Large intestine (tissue), 3 donors: ENCODE measurements around the gene RABEP1. TPM values are rescaled to one million over a fixed set of nuclear protein-coding genes. Genes with fewer than 3 reads are reported as not detected.
"Not testable (repeated sequence)": the region's sequence is repeated elsewhere in the genome, so short reads cannot be mapped to it uniquely, and the experiment has no call there.

Experiments used
- DNase-seq, 2 donors: peaks; one replicate each; pipeline versions ENCODE4 v3.0.0 to v3.0.0-alpha.2; 2013
- H3K27ac ChIP-seq: one replicate; pipeline ENCODE4 v1.5.1; 2013; ENCODE audit warnings: low read length
- H3K27me3 ChIP-seq: 2 replicates; pipeline ENCODE4 v1.6.1; 2013; ENCODE audit warnings: low read length; ENCODE audit not compliant: control insufficient read depth, insufficient read depth
- H3K36me3 ChIP-seq: 2 replicates; pipeline ENCODE4 v1.6.1; 2013; ENCODE audit warnings: low read length; ENCODE audit not compliant: control insufficient read depth, insufficient read depth
- H3K4me1 ChIP-seq: one replicate; pipeline ENCODE4 v1.6.1; 2013; ENCODE audit warnings: low read length; ENCODE audit not compliant: control insufficient read depth, insufficient read depth
- H3K4me3 ChIP-seq: one replicate; pipeline ENCODE4 v1.5.1; 2013; ENCODE audit warnings: low read length
- H3K9me3 ChIP-seq: one replicate; pipeline ENCODE4 v1.6.1; 2013; ENCODE audit warnings: mild to moderate bottlenecking, low read depth, low read length, moderate library complexity; ENCODE audit not compliant: control insufficient read depth
- WGBS: methylation state at CpG from one replicate; pipeline ENCODE4 v1.1.5; 2013; ENCODE audit warnings: low lambda C conversion rate; ENCODE audit not compliant: insufficient coverage; 5-methylcytosine and 5-hydroxymethylcytosine counted together
- polyA plus RNA-seq: library from polyadenylated mRNA; unstranded; fragments of 120-200 nt; gene quantifications from one replicate; pipeline ENCODE4 v1.2.1, GENCODE V29; 2013

Gene RABEP1
- polyA plus RNA-seq, 1 donor: 42.5 TPM

GRCh38 chr17:5419959-5420653 is 138.0 kb downstream of the RABEP1 start, which contains the start of gene RPAIN:
TSS of gene RPAIN (plus strand) at chr17:5420182. CDS start at chr17:5420211, 29 bp downstream.
- H3K27me3 ChIP-seq: no peaks in the 10 kb centered on the region
- no peaks in the 10 kb centered on the region for H3K9me3 ChIP-seq
- DNase-seq: peak in 1 of 2 donors; percentile 88
- H3K4me1 ChIP-seq: peaks cover 11% of the 10 kb centered on the region
- H3K4me3 ChIP-seq: peak within 1 kb of the TSS; percentile 91
- peaks cover 42% of the 10 kb centered on the region for H3K36me3 ChIP-seq
- peak within 1 kb of the TSS; percentile 93 for H3K27ac ChIP-seq
- WGBS: no CpG with 5 or more reads among the region's 41 CpGs

- Histone ChIP-seq H3K4me3 (no peak overlapping the region), H3K4me1 (peaks cover 6% of the 10 kb centered on the region), H3K36me3 (peaks cover 52% of the 10 kb centered on the region), H3K27me3 (no peaks in the 10 kb centered on the region), H3K27ac (no peak overlapping the region), H3K9me3 (no peaks in the 10 kb centered on the region)
- WGBS: no CpG with 5 or more reads among the region's 2 CpGs
- DNase-seq: no peak
Observed at GRCh38 chr17:5422505-5422904, 140.4 kb downstream of the RABEP1 start.

DNA sequence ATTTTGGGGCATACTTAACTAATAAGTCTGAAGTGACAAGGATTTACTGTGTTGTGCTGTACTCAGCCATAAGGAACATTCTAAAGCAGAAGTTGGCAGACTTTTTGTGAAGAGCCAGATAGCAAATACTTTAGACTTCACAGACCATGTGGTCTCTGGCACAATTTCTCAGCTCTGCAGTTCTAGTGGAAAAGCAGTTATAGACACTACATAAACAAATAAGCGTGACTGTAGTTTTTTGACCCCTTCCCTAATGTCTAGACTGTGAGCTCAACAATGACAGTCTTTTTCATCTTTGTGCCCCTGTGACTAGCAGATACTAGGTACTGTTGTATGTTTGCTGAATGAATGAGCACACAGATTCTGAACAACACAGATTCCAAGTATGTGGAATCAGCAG is 142.8 kb downstream of the RABEP1 start:
- Histone ChIP-seq H3K9me3 (no peaks in the 10 kb centered on the region), H3K36me3 (peaks cover 74% of the 10 kb centered on the region), H3K4me3 (no peak overlapping the region), H3K4me1 (peaks cover 3% of the 10 kb centered on the region), H3K27me3 (no peaks in the 10 kb centered on the region), H3K27ac (no peak overlapping the region)
- DNase-seq: no peak
- no CpG with 5 or more reads among the region's 1 CpG for WGBS

GRCh38 chr17:5425826-5426225 is 143.7 kb downstream of the RABEP1 start:
- WGBS: no CpG with 5 or more reads among the region's 3 CpGs

GRCh38 chr17:5429191-5429887 is 147.3 kb downstream of the RABEP1 start:
- peak in 1 of 2 donors; percentile 5 for DNase-seq

More at GRCh38 chr17:5425826-5426225, 143.7 kb downstream of the RABEP1 start:
- Histone ChIP-seq H3K27ac (no peak overlapping the region), H3K9me3 (no peaks in the 10 kb centered on the region), H3K36me3 (peaks cover 79% of the 10 kb centered on the region), H3K27me3 (no peaks in the 10 kb centered on the region), H3K4me3 (no peak overlapping the region), H3K4me1 (peaks cover 3% of the 10 kb centered on the region)
- no peak for DNase-seq

GRCh38 chr17:5430413-5430999 is 148.4 kb downstream of the RABEP1 start:
- Histone ChIP-seq H3K36me3 (peaks cover 84% of the 10 kb centered on the region), H3K27ac (no peak overlapping the region)
- WGBS: no CpG with 5 or more reads among the region's 3 CpGs

More at GRCh38 chr17:5429191-5429887, 147.3 kb downstream of the RABEP1 start:
- Histone ChIP-seq H3K9me3 (no peaks in the 10 kb centered on the region), H3K27me3 (no peaks in the 10 kb centered on the region), H3K4me3 (no peak overlapping the region), H3K27ac (no peak overlapping the region), H3K36me3 (peaks cover 84% of the 10 kb centered on the region), H3K4me1 (no peaks in the 10 kb centered on the region)
- WGBS: 80% methylated on average over 1 of the region's 3 CpGs

DNA sequence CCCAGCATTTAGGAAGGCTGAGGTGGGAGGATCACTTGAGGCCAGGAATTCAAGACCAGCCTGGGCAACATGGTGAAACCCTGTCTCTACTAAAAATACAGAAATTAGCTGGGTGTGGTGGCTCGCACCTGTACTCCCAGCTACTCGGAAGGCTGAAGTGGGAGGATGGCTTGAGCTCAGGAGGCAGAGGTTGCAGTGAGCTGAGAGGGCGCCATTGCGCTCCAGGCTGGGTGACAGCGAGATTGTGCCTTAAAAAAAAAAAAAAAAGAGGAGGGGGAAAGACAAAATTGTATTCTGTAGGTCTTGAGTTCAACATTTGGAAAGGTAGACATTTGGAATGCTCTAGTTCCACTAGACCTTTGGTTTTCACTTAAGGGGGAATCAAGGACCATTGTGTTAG is 149.2 kb downstream of the RABEP1 start:
- H3K36me3 ChIP-seq: peaks cover 79% of the 10 kb centered on the region
- H3K4me3 ChIP-seq, H3K27ac ChIP-seq, H3K9me3 ChIP-seq, H3K27me3 ChIP-seq, H3K4me1 ChIP-seq, DNase-seq: not testable (repeated sequence)
- WGBS: no CpG with 5 or more reads among the region's 5 CpGs

More at GRCh38 chr17:5430413-5430999, 148.4 kb downstream of the RABEP1 start:
- H3K27me3 ChIP-seq: no peaks in the 10 kb centered on the region
- no peaks in the 10 kb centered on the region for H3K9me3 ChIP-seq
- H3K4me3 ChIP-seq: no peak overlapping the region
- H3K4me1 ChIP-seq: no peaks in the 10 kb centered on the region
- DNase-seq: no peak

DNA sequence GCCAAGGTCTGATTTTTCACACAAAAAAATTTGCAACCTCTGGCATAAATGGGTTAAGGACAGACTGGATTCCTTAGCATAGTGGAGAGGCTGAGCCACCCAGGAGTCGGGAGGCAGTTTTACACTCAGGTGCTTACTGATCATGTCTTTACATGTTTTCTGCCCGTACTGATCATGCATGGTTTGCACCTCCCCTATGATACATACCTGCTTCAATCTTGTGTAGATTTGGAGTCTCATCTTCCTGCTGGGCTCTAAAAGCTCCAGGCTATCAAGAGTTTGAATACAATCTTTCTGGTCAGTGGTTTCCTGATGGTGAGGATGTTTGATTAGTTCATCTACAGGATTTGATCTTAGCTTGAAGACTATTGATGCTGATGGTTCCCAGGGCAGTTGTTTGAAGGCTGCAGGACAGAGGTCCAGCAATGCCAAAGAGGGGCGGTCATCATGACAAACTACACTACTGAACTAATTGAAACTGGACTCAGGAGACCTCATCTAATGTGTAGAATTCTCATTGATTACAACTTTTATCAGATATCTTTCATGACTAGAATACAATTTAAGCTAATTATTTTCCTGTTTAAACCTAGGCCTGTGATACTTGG is 150.0 kb downstream of the RABEP1 start:
- Histone ChIP-seq H3K9me3 (no peaks in the 10 kb centered on the region), H3K4me1 (no peaks in the 10 kb centered on the region), H3K4me3 (no peak overlapping the region), H3K36me3 (peaks cover 81% of the 10 kb centered on the region), H3K27ac (no peak overlapping the region), H3K27me3 (no peaks in the 10 kb centered on the region)
- no CpG with 5 or more reads among the region's 3 CpGs for WGBS
- DNase-seq: no peak

DNA sequence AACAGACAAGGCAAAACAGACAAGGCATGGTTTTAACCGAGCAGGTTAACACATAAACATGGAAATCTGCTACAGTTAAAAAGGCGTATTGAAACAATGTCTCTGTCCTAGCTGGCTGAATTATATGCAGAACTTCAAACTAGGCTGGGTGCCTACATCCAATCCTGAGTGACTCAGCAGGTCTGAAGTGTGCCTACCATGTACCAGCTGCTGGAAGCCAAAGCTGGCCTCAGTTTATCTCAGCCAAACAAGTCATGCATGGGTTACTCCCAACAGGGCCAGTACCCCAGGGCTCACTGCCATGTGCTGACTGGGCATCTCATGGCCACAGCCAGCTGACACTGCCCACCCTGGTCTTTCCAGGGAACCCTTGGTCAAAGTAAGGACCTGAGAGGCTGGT is 152.9 kb downstream of the RABEP1 start:
- DNase-seq: no peak
- no peak overlapping the region for H3K27ac ChIP-seq
- no peaks in the 10 kb centered on the region for H3K9me3 ChIP-seq
- H3K36me3 ChIP-seq: peaks cover 57% of the 10 kb centered on the region
- H3K4me3 ChIP-seq: no peak overlapping the region
- peaks cover 10% of the 10 kb centered on the region for H3K4me1 ChIP-seq
- H3K27me3 ChIP-seq: no peaks in the 10 kb centered on the region
- WGBS: no CpG with 5 or more reads among the region's 2 CpGs
